GM18858 (cell line): ENCODE results near the gene HES6.

Source experiments
- ATAC-seq: cut with Tn5 transposase; IDR thresholded peaks from one replicate; pipeline ENCODE4 v1.9.1; 2021; ENCODE audit not compliant: unreplicated experiment

The HES6 gene

DNA sequence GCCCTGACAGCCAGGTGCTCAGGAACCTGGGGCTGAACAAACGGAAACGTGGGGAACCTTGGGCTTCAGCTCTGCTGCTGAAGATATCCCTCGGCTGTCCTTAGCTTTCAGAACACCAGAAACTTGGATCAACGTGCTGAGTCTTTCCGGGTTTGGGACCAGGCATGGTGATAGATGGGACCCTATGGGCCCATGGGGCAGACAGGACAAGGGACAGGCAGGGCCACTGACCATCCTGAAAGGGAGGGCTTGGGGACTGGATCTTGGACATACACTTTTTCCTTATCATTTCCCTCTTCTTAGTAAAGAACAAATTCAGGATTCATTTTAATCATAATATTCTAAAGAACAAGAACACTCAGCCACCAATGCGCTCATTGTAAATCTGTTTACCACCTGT lies 16.3 kb upstream of the HES6 start:
- ATAC-seq: no peak

GRCh38 chr2:238255636-238256035 lies 15.8 kb upstream of the HES6 start:
- ATAC-seq: no peak

- ATAC-seq: no peak
Observed at GRCh38 chr2:238255151-238255551, 15.3 kb upstream of the HES6 start.

DNA sequence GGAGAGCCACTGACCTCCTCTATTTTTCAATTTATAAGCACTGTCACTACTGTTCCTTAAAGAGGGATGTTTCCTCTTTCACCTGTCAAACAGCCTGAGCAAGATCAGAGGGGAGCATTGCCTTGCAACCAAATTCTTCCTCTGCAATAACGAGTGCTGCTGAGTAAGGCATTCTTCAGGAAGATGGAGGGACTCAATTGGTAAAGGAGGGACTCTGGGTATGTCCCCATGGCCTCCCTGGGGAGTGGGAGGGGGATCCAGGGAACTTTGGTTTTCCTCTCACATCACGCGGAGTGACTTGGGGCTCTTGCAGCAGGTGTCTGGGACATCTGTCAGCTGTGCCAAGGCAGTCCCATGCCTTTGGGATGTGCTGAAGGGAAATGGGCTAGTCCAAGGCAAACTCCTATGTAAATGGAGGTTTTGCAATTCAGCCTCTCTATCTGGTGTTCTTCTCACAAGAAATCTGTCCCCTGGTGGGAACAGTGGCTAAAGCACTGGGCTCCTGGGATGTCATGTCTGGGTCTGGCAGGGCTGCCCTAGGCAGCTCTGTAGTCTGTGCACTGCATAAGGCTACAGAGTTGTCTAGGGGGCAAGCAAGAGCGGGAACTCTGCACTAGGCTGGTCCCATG lies 14.4 kb upstream of the HES6 start:
- no peak for ATAC-seq

DNA sequence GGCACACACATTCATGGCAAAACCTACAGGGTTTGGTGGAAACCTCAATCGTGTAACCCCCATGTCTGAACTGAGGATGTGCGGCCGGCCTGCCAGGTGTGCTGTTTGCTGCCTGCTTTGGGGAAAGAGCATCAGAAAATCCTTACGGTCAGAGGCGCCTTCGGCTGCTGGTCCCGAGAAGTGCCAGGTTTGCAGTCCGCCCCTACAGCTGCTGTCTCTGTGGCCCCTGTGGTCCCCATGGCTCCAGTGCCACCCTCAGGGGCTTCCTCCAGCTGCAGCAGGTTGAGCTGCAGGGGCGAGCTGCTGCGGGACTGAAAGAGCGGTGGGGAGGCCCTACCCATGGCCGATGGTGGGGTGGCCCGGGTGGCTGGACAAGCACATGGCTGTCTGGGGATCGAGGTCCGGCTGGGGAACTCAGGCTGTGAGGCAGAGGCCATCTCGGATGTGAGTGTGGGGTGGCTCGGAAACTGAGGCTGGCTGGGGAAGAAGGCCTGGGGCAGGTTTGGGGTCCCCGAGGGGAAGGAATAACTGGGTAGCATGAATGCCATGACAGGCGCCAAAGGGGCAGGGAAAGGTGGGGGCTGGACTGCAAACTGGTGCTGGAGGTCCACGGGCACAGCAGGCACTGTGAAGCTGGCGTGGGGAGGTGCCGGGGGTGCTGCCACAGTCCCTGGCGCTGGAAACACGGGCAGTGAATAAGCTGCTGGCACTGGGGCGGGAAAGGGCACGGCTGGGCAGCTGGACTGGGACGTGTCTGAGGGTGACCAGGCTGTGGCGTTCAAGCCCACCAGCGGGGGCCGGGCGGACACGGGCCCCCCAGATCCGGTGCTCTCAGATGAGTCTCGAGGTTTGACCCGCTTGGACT lies 13.2 kb upstream of the HES6 start:
- ATAC-seq: no peak

DNA sequence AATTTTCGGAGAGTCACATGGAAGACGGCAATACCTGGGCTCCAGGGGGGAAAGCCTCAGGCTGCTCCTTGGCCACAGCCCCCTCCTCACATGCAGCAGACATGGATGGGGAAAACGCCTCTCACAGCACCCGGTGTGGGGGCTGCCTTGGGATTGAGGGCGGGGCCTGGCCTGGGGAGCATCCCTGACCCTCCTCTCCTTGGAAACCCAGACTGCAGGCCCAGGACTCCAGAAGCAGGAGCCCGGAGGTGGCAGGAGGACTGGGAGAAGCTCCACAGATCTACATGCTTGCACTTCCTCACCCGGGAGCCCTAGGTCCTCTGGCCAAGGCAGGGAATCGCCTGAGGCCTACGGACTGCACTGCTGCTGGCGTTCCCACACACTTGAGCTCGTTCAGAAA lies 12.1 kb upstream of the HES6 start:
- no peak for ATAC-seq

GRCh38 chr2:238251331-238251730 lies 11.5 kb upstream of the HES6 start:
- no peak for ATAC-seq

DNA sequence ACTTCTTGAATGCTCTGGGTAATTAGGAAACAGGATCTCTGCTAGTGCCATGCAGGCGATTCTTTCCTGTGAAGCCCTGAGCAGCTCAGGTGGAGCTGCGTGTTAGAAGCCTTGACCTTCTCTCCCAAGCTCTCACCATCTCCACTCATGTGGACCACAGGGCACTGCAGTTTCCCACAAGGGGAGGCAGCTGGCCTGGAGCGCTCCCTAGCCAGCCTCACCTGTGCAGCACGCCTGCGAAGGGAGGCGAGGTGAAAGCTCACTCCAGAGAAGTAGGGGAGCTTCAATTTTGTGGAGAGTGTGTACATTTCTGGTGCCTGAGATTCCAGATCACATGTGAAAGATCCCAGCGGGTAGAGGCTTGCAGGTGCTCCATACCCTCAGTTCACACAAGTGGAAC lies 11.1 kb upstream of the HES6 start:
- ATAC-seq: no peak

- ATAC-seq: no peak
Observed at GRCh38 chr2:238247841-238248453, 8.1 kb upstream of the HES6 start.

- ATAC-seq: no peak
Observed at GRCh38 chr2:238247002-238247822, 7.4 kb upstream of the HES6 start.

DNA sequence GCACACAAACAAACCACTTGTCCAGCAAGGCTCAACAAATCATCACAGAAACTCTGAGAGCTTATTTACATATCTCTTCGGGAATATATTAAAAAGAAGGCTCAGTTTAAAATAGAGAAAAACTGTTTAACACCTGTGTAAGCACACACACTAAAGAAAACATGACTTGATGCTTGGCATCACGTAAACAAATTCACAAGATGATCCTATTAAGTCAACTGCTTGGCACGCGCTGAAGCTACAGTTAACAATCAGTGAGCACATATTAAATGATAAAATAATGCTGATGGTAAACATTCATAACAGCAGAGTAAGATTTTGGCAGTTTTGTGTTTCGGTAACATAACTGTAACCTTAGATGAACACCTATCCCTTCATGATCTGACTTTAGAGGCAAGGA lies 4.3 kb upstream of the HES6 start:
- ATAC-seq: no peak

GRCh38 chr2:238243496-238244076 lies 3.7 kb upstream of the HES6 start:
- ATAC-seq: no peak

DNA sequence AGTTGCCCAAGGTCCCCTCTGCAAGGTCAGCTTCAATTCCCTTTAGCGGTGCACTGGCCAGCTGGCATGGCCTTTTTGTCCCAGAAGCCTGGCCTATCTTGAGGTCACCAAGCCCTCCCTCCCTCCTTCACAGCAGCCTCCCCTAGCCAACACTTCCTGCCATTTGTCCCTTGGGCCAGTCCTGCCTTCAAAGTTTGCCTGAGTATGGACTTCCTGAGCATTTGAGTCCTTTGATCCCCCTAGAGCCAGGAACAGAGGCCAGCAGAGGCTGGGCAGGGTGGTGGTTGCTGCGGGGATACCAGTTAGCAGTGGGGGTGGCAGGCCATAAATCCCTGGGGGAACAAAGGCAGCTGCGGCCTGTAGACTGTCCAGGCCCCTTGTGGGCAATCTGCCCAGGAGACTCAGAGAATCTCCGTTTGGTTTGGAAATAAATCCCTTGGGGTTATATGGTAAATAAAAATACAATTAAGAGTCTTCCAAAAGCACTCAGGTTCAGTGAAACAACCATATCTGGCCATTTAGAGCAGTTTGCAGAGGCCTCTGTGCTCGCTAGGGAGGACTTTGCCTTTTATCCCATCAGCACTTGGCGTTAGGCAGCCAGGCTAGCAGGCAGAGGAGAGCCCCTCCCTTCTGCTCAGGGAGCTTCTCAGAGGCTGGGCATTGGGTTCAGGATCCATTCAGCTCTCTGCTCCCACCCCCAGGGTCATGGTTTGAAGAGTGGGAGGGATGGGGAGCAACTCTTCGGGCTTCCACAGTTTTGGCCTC lies 3.1 kb upstream of the HES6 start:
- ATAC-seq: no peak

DNA sequence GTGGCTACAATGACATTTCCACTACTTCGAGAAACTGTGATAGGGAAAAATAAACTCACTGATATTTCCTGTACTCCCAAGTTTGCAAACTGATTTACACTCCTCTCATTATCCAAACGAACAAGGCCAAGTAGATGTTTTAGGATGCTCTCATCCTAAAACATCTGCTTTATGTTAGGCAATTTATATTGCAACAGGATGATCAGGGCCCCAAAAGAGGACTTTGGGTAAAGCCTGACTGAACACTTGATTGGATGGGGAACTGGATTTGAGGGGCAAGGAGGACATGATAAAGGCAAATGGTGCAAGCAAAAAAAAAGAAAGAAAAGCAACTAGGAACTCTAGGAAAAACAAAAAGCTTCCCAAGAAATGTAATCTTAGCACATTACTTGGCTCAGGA lies 2.1 kb upstream of the HES6 start:
- no peak for ATAC-seq

- no peak for ATAC-seq
Observed at GRCh38 chr2:238240757-238241711, 1.2 kb upstream of the HES6 start.

DNA sequence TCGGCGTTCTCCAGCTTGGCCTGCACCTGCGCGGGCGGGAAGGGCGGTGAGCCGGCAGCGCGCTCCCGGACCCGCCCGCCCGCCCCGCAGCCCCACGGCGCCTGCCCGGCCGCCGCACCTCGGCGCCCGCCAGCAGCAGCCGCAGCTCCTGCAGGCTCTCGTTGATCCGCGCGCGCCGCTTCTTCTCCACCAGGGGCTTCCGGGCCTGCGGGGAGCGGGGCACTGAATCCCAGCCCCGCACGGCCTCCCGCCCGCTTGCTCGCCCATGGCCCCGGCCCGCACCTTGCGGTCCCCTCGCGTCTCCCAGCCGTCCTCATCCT lies 335 bp downstream of the HES6 start:
- ATAC-seq: peak; percentile 13

DNA sequence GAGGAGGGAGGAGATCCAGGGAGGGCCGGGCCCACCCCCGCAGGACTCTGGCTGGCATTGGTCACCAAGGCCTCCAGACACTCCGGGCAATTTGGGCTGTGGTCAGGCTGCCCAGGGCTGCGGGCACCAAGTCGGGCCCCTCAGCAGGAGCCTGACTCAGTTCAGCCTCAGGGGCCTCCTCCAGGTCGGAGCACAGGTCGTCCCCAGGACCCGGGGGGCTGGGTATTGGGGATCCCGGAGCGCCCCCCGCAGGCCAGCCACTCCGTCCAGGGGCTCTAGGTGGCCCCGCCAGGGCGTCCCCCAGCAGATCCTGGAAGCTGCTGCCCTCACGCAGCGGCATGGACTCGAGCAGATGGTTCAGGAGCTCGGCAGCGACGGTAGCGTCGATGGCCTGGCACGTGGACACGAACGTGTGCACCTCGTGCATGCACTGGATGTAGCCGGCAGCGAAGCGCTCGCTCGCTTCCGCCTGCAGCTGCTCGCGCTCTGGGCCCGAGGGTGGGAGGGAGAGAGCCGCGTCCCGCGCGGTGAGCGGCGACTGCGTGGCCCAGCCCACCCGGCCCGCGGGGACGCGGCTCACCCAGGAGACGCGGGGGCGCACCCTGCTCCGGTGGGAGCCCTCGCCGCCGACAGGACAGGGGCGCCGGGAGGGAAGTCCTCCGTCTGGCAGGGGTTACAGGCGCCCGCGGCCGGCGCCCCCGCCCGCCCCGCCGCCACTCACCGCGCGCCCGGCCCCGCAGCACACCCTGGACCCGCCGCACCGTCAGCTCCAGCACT lies 884 bp downstream of the HES6 start:
- ATAC-seq: no peak

GRCh38 chr2:238238311-238238765 lies 1.5 kb downstream of the HES6 start:
- no peak for ATAC-seq
